ENCODE measurements around the gene OR2AT4. TPM values are rescaled to one million over a fixed set of nuclear protein-coding genes. Genes with fewer than 3 reads are reported as not detected.
"Not testable (repeated sequence)": the region's sequence is repeated elsewhere in the genome, so short reads cannot be mapped to it uniquely, and the experiment has no call there.

OR2AT4 gene
- total RNA-seq, 1 experiment from 2014 or later: not detected

- H3K4me1 ChIP-seq (ENCODE audit: control insufficient read depth, insufficient read depth, low read length): no peaks in the 10 kb centered on the region
- ChIA-PET POLR2A (no interaction called here), CTCF (no interaction called here)
- peaks cover 2% of the 10 kb centered on the region for H3K9me3 ChIP-seq (ENCODE audit: control insufficient read depth, insufficient read depth, low read depth, low read length)
- in situ Hi-C loops (cut with HindIII; ENCODE audit: low pct_unique_long_range_greater_than_20kb, low sequenced_read_pairs): no loop called here
- no peaks in the 10 kb centered on the region for H3K27me3 ChIP-seq (ENCODE audit: control insufficient read depth, insufficient read depth, low read length)
- TF ChIP-seq TCF7L2 (IDR thresholded peaks at IDR 0.05; ENCODE audit: low read depth, low read length): no peak
- no peak for TF ChIP-seq POLR2AphosphoS5 (IDR thresholded peaks at IDR 0.05; ENCODE audit: low read depth, low read length)
- TF ChIP-seq REST (IDR thresholded peaks at IDR 0.05; ENCODE audit: insufficient read depth in 1 of 2, low read depth in 2 of 2, low read length in 1 of 2): no peak
- no peak for TF ChIP-seq SIN3A (IDR thresholded peaks at IDR 0.05; ENCODE audit: borderline replicate concordance, insufficient read depth, low read depth, low read length)
- TF ChIP-seq CTCF (IDR thresholded peaks at IDR 0.05): no peak
- DNase-seq (ENCODE audit: low read depth, low spot score): no peak
- no peak overlapping the region for H3K27ac ChIP-seq (ENCODE audit: low read length)
- ATAC-seq: no peak
- H3K36me3 ChIP-seq (ENCODE audit: control insufficient read depth, insufficient read depth, low read length): no peaks in the 10 kb centered on the region
- no peak overlapping the region for H3K4me3 ChIP-seq (ENCODE audit: low read depth in 2 of 2, low read length in 2 of 2)
- BruUV-seq (replicated peaks): no TSS peak
- intact Hi-C loops (cut with micrococcal nuclease; ENCODE audit: unreplicated experiment): no loop called here
Observed at GRCh38 chr11:75047191-75047590, 49.5 kb downstream of the OR2AT4 start.

- in situ Hi-C loops (cut with HindIII; ENCODE audit: low pct_unique_long_range_greater_than_20kb, low sequenced_read_pairs); POLR2A ChIA-PET; ATAC-seq; BruUV-seq (replicated peaks); CTCF ChIA-PET; H3K36me3 ChIP-seq (ENCODE audit: control insufficient read depth, insufficient read depth, low read length); H3K4me1 ChIP-seq (ENCODE audit: control insufficient read depth, insufficient read depth, low read length); H3K27ac ChIP-seq (ENCODE audit: low read length); H3K27me3 ChIP-seq (ENCODE audit: control insufficient read depth, insufficient read depth, low read length); DNase-seq (ENCODE audit: low read depth, low spot score); H3K4me3 ChIP-seq (ENCODE audit: low read depth in 2 of 2, low read length in 2 of 2); intact Hi-C loops (cut with micrococcal nuclease; ENCODE audit: unreplicated experiment); H3K9me3 ChIP-seq (ENCODE audit: control insufficient read depth, insufficient read depth, low read depth, low read length): not testable (repeated sequence)
Observed at GRCh38 chr11:75046668-75047067, 50.0 kb downstream of the OR2AT4 start.

GRCh38 chr11:75044381-75045170, 52.1 kb downstream of the OR2AT4 start:
- POLR2A ChIA-PET; CTCF ChIA-PET; H3K9me3 ChIP-seq (ENCODE audit: control insufficient read depth, insufficient read depth, low read depth, low read length); in situ Hi-C loops (cut with HindIII; ENCODE audit: low pct_unique_long_range_greater_than_20kb, low sequenced_read_pairs); H3K27me3 ChIP-seq (ENCODE audit: control insufficient read depth, insufficient read depth, low read length); intact Hi-C loops (cut with micrococcal nuclease; ENCODE audit: unreplicated experiment); BruUV-seq (replicated peaks); DNase-seq (ENCODE audit: low read depth, low spot score); H3K27ac ChIP-seq (ENCODE audit: low read length); ATAC-seq; H3K4me1 ChIP-seq (ENCODE audit: control insufficient read depth, insufficient read depth, low read length); H3K36me3 ChIP-seq (ENCODE audit: control insufficient read depth, insufficient read depth, low read length); H3K4me3 ChIP-seq (ENCODE audit: low read depth in 2 of 2, low read length in 2 of 2): not testable (repeated sequence)

GRCh38 chr11:75041821-75042220, 54.9 kb downstream of the OR2AT4 start:
- ATAC-seq; POLR2A ChIA-PET; BruUV-seq (replicated peaks); H3K27me3 ChIP-seq (ENCODE audit: control insufficient read depth, insufficient read depth, low read length); H3K27ac ChIP-seq (ENCODE audit: low read length); H3K4me3 ChIP-seq (ENCODE audit: low read depth in 2 of 2, low read length in 2 of 2); CTCF ChIA-PET; H3K4me1 ChIP-seq (ENCODE audit: control insufficient read depth, insufficient read depth, low read length); in situ Hi-C loops (cut with HindIII; ENCODE audit: low pct_unique_long_range_greater_than_20kb, low sequenced_read_pairs); H3K36me3 ChIP-seq (ENCODE audit: control insufficient read depth, insufficient read depth, low read length); H3K9me3 ChIP-seq (ENCODE audit: control insufficient read depth, insufficient read depth, low read depth, low read length); DNase-seq (ENCODE audit: low read depth, low spot score); intact Hi-C loops (cut with micrococcal nuclease; ENCODE audit: unreplicated experiment): not testable (repeated sequence)
